Measurements from ENCODE around the gene SH3BP5L. TPM values are rescaled to one million over a fixed set of nuclear protein-coding genes. Genes with fewer than 3 reads are reported as not detected.

SH3BP5L gene
- total RNA-seq, 3 donors from 2014 or later, result 27.2 to 31.0 (median 29.3) TPM

GRCh38 chr1:248820041-248820585 lies 5.6 kb downstream of the SH3BP5L start:
- H3K9me3 ChIP-seq, result no peaks in the 10 kb centered on the region
- no peaks in the 10 kb centered on the region for H3K36me3 ChIP-seq (ENCODE audit: low read depth)
- ATAC-seq (no peak), DNase-seq (no peak)
- H3K4me1 ChIP-seq (ENCODE audit: low read depth), result peaks cover 33% of the 10 kb centered on the region
- H3K4me3 ChIP-seq, result no peak overlapping the region
- no peak for TF ChIP-seq CTCF (IDR thresholded peaks at IDR 0.05)
- intact Hi-C loops (cut with DNase I, micrococcal nuclease), result no loop called here

- H3K36me3 ChIP-seq (ENCODE audit: low read depth), result peaks cover 11% of the 10 kb centered on the region
- peaks cover 19% of the 10 kb centered on the region for H3K4me1 ChIP-seq (ENCODE audit: low read depth)
- no peaks in the 10 kb centered on the region for H3K9me3 ChIP-seq
- intact Hi-C loops (cut with DNase I, micrococcal nuclease), result no loop called here
- TF ChIP-seq CTCF (IDR thresholded peaks at IDR 0.05), result no peak
- peak; percentile 54 for ATAC-seq
- H3K4me3 ChIP-seq, result no peak overlapping the region
- no peak for DNase-seq
Measured at GRCh38 chr1:248818505-248819374, 7.0 kb downstream of the SH3BP5L start.

GRCh38 chr1:248817065-248817464 lies 8.7 kb downstream of the SH3BP5L start:
- ATAC-seq (peak; percentile 29), DNase-seq (no peak)
- peaks cover 2% of the 10 kb centered on the region for H3K4me1 ChIP-seq (ENCODE audit: low read depth)
- no peak overlapping the region for H3K4me3 ChIP-seq
- TF ChIP-seq CTCF (IDR thresholded peaks at IDR 0.05), result no peak
- peaks cover 11% of the 10 kb centered on the region for H3K36me3 ChIP-seq (ENCODE audit: low read depth)
- intact Hi-C loops (cut with DNase I, micrococcal nuclease), result no loop called here
- H3K9me3 ChIP-seq, result no peaks in the 10 kb centered on the region

GRCh38 chr1:248816042-248816851 lies 9.5 kb downstream of the SH3BP5L start:
- H3K4me1 ChIP-seq (ENCODE audit: low read depth), result no peaks in the 10 kb centered on the region
- peaks cover 11% of the 10 kb centered on the region for H3K36me3 ChIP-seq (ENCODE audit: low read depth)
- DNase-seq (no peak), ATAC-seq (no peak)
- intact Hi-C loops (cut with DNase I, micrococcal nuclease), result no loop called here
- H3K9me3 ChIP-seq, result no peaks in the 10 kb centered on the region
- TF ChIP-seq CTCF (IDR thresholded peaks at IDR 0.05), result no peak
- H3K4me3 ChIP-seq, result no peak overlapping the region

- TF ChIP-seq CTCF (IDR thresholded peaks at IDR 0.05), result no peak
- H3K4me3 ChIP-seq, result no peak overlapping the region
- no peak for ATAC-seq
- H3K4me1 ChIP-seq (ENCODE audit: low read depth), result no peaks in the 10 kb centered on the region
- peaks cover 11% of the 10 kb centered on the region for H3K36me3 ChIP-seq (ENCODE audit: low read depth)
- H3K9me3 ChIP-seq, result no peaks in the 10 kb centered on the region
- DNase-seq, result no peak
- intact Hi-C loops (cut with DNase I, micrococcal nuclease), result no loop called here
Measured at GRCh38 chr1:248815407-248816034, 10.2 kb downstream of the SH3BP5L start.
